Hepatocyte (in vitro differentiated cells): Measurements from ENCODE around the gene ZDHHC21.

Source experiments
- CTCF ChIP-seq: fragments of 200-600 bp; sonication (generic); IDR thresholded peaks from 2 replicates; pipeline ENCODE4 v1.5.1; 2016; ENCODE audit warnings: antibody characterized with exemption, mild to moderate bottlenecking; ENCODE audit not compliant: poor library complexity
- EZH2 ChIP-seq: fragments of 200-600 bp; sonication (generic); IDR thresholded peaks from 2 replicates; pipeline ENCODE4 v1.6.1; 2016; ENCODE audit warnings: antibody characterized with exemption, mild to moderate bottlenecking, borderline replicate concordance
- EZH2phosphoT487 ChIP-seq: fragments of 200-600 bp; sonication (generic); IDR thresholded peaks from one replicate; pipeline ENCODE4 v1.6.1; 2018; ENCODE audit warnings: antibody characterized with exemption, mild to moderate bottlenecking, low read depth, moderate library complexity; ENCODE audit not compliant: unreplicated experiment, severe bottlenecking

DNA sequence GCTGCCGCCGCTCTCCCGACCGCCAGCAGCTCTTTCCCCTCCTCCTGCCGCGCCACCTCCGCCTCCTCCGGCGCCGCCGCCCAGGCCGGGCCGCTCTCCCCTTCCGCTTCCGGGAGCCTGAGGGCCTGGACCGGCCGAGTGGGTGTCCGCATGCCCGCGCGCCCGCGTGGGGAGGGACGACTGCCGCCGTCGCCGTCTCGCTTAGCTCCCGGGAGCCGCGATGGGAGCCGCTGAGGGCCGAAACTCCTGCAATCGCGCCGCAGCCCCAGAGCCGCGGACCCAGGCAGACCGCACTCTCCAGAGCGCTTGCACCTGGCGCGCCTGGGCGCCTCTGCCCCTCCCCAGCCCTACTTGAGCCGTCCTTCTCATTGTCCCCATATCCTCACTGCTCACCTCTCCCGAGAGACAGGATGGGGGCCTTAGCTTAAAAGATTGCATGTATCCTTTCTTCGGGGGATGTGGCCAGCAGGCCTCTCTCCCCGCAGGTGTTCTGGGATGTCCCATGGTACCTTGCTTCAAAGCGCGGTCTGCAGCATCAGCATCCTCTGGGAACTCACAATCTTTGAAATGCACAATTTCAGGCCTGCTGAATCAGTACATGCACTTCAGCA, at the start of gene ZDHHC21:
- TF ChIP-seq CTCF (no peak), EZH2 (no peak), EZH2phosphoT487 (no peak)
